Thyroid gland (tissue), 4 donors: ENCODE results near the gene C19orf38. TPM values are rescaled to one million over a fixed set of nuclear protein-coding genes. Genes with fewer than 3 reads are reported as not detected.

ENCODE experiments used
- DNase-seq, 2 donors: peaks; one replicate each; pipeline ENCODE4 v3.0.0-alpha.2; 2019
- H3K27ac ChIP-seq, 3 donors: fragments of 200-600 bp; sonication (generic); 1 replicate in 2 of 3; 2 replicates in 1 of 3; pipeline ENCODE4 v1.5.1; 2016 to 2019; ENCODE audit warnings: mild to moderate bottlenecking in 1 of 3, moderate library complexity in 1 of 3
- H3K27me3 ChIP-seq: fragments of 200-600 bp; sonication (generic); one replicate; pipeline ENCODE4 v1.5.1; 2019
- H3K36me3 ChIP-seq, 2 donors: fragments of 200-600 bp; sonication (generic); one replicate each; pipeline ENCODE4 v1.5.1; 2016 to 2019
- H3K4me1 ChIP-seq, 2 donors: fragments of 200-600 bp; sonication (generic); one replicate each; pipeline ENCODE4 v1.5.1; 2017 to 2019
- H3K4me3 ChIP-seq, 3 donors: fragments of 200-600 bp; sonication (generic); replicated peaks in 1 of 3; 1 replicate in 2 of 3; 2 replicates in 1 of 3; pipeline ENCODE4 v1.5.1; 2016; ENCODE audit warnings: mild to moderate bottlenecking in 1 of 3
- H3K9me3 ChIP-seq: fragments of 200-600 bp; sonication (generic); one replicate; pipeline ENCODE4 v1.5.1; 2017
- CTCF ChIP-seq, 6 experiments: fragments of 200-600 bp in 3 of 6; fragments of 450-650 bp in 3 of 6; sonication (generic) in 3 of 6; IDR thresholded peaks; one replicate each; pipeline ENCODE4 v1.5.1; 2016 to 2019; ENCODE audit warnings: antibody characterized with exemption in 6 of 6, mild to moderate bottlenecking in 2 of 6, inconsistent platforms in 1 of 6, moderate library complexity in 1 of 6
- POLR2A ChIP-seq, 2 donors: fragments of 450-650 bp; IDR thresholded peaks; one replicate each; pipeline ENCODE4 v1.6.1; 2017; ENCODE audit warnings: antibody characterized with exemption in 2 of 2, mild to moderate bottlenecking in 2 of 2, moderate library complexity in 1 of 2
- WGBS, 2 donors: methylation state at CpG; one replicate each; pipeline ENCODE4 v1.1.5; 2017; 5-methylcytosine and 5-hydroxymethylcytosine counted together
- intact Hi-C: fragments of 100-400 bp; cut with DNase I; formaldehyde crosslinking; loops from one replicate; pipeline ENCODE4 v1.15.1; 2023
- total RNA-seq, 4 donors: library from RNA; depleted of rRNA; stranded (reverse); fragments of >200 nt; gene quantifications; one replicate each; pipeline ENCODE4 v1.2.3, GENCODE V29; 2016

Gene C19orf38
- total RNA-seq, 4 donors from 2014 or later = 1.5 to 1.7 TPM; not detected in 2

GRCh38 chr19:10805758-10806247 lies 42.4 kb upstream of the C19orf38 start:
- H3K27ac ChIP-seq = no peak overlapping the region
- no peak for DNase-seq
- intact Hi-C loops = no loop called here
- no peak for TF ChIP-seq CTCF (IDR thresholded peaks at IDR 0.05)
- TF ChIP-seq POLR2A (IDR thresholded peaks at IDR 0.05) = no peak
- 85 to 96% methylated on average over 11 of the region's 11 CpGs for WGBS, 2 donors
- H3K36me3 ChIP-seq = peaks cover 40 to 43% of the 10 kb centered on the region in 2 donors
- peaks cover under 1 to 3% of the 10 kb centered on the region in 2 donors for H3K4me1 ChIP-seq
- H3K9me3 ChIP-seq = no peaks in the 10 kb centered on the region
- no peaks in the 10 kb centered on the region for H3K27me3 ChIP-seq
- H3K4me3 ChIP-seq = no peak overlapping the region

GRCh38 chr19:10808937-10809649 lies 39.1 kb upstream of the C19orf38 start:
- intact Hi-C loops = no loop called here
- no peaks in the 10 kb centered on the region for H3K4me1 ChIP-seq
- H3K27ac ChIP-seq = no peak overlapping the region
- TF ChIP-seq POLR2A (IDR thresholded peaks at IDR 0.05) = no peak
- TF ChIP-seq CTCF (IDR thresholded peaks at IDR 0.05) = no peak
- WGBS, 2 donors = 88 to 93% methylated on average over 8 to 10 of the region's 10 CpGs
- H3K27me3 ChIP-seq = no peaks in the 10 kb centered on the region
- H3K9me3 ChIP-seq = no peaks in the 10 kb centered on the region
- no peak overlapping the region for H3K4me3 ChIP-seq
- no peak for DNase-seq
- H3K36me3 ChIP-seq = peaks cover 24 to 38% of the 10 kb centered on the region in 2 donors

GRCh38 chr19:10809651-10810285 lies 38.4 kb upstream of the C19orf38 start:
- Histone ChIP-seq H3K4me1 (no peaks in the 10 kb centered on the region), H3K9me3 (no peaks in the 10 kb centered on the region), H3K27me3 (no peaks in the 10 kb centered on the region), H3K36me3 (peaks cover 21 to 38% of the 10 kb centered on the region in 2 donors), H3K4me3 (no peak overlapping the region), H3K27ac (no peak overlapping the region)
- intact Hi-C loops = no loop called here
- WGBS, 2 donors = 90 to 95% methylated on average over 8 to 15 of the region's 15 CpGs
- no peak for DNase-seq
- TF ChIP-seq CTCF (IDR thresholded peaks at IDR 0.05) = no peak
- no peak for TF ChIP-seq POLR2A (IDR thresholded peaks at IDR 0.05)

DNA sequence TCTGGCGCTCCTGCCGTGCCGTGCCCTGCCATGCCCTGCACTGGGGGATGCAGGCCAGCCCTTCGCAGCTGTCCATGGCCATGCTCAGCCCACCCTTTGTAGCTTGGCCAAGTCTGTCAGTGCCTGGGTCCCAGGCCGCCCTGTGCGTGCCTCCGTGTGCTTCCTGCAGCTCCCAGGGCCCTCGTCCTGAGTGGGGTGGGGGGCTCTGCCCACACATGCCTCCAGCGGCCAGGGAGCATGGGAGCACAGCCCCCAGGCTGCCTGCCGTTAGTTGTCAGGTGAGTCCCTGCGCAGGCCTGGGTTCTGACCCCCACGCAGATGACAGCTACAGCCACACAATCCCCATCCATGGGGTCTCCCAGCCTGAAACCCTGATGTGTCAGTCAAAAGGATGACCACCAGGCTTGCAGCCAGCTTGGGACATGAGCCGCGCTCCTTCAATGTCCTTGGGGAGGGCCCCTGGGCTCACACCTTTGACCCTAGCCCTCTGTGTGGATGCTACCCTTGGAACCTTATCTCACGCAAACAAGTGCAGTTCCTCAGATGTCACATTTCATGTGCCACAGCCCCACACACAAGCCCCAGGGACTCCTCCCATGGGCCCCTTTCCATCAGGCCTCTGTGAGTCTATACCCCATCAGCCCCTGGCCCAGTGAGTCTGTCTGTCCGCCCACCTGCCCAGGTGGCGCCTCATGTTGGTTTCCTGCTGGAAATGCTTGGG lies 36.7 kb upstream of the C19orf38 start:
- DNase-seq = no peak
- intact Hi-C loops = no loop called here
- H3K9me3 ChIP-seq = no peaks in the 10 kb centered on the region
- H3K4me3 ChIP-seq = no peak overlapping the region
- peaks cover 9 to 30% of the 10 kb centered on the region in 2 donors for H3K36me3 ChIP-seq
- TF ChIP-seq CTCF (IDR thresholded peaks at IDR 0.05) (no peak), POLR2A (IDR thresholded peaks at IDR 0.05) (no peak)
- no peaks in the 10 kb centered on the region for H3K4me1 ChIP-seq
- WGBS, 2 donors = 88 to 98% methylated on average over 6 to 8 of the region's 17 CpGs
- no peak overlapping the region for H3K27ac ChIP-seq
- H3K27me3 ChIP-seq = no peaks in the 10 kb centered on the region
